GM12872 (cell line): ENCODE results near the gene SLC16A1.

Experiments used
- CTCF ChIP-seq: IDR thresholded peaks from 3 replicates; pipeline ENCODE4 v1.5.1; 2011; ENCODE audit warnings: low read depth, mild to moderate bottlenecking, low read length, moderate library complexity; ENCODE audit not compliant: insufficient read depth

SLC16A1 gene

DNA sequence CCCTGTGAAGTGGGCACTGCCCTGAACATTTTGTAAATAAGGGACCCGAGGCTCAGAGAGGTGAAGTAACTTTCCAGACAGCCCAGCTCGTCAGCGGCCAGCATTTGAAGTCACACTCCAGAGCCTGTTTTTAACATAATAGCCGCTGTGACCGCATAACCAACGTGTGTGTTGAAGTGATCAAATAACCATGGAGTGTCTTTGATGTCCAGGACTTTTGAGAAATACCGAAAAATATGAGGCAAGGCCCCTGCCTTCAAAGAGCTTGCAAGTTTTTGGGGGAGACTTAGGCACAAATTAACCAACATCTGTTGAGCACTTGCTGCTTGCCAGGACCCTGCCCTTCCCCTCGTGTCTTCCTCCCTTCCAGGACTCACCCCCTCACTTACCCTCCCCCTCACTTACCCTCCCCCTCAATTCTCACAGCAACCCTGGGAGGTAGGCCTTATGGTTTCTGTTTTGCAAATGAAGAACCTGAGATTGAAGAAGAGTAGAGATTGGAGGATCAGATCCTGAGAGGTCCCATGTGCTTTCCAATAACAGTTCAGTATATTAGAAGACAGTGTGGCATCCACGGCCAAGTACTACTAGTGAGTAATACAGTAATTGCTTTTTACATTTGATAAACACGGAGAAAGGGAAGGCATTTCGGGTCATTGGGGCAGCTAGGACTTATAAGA lies 1.3 kb upstream of the SLC16A1 start:
- no peak for TF ChIP-seq CTCF

DNA sequence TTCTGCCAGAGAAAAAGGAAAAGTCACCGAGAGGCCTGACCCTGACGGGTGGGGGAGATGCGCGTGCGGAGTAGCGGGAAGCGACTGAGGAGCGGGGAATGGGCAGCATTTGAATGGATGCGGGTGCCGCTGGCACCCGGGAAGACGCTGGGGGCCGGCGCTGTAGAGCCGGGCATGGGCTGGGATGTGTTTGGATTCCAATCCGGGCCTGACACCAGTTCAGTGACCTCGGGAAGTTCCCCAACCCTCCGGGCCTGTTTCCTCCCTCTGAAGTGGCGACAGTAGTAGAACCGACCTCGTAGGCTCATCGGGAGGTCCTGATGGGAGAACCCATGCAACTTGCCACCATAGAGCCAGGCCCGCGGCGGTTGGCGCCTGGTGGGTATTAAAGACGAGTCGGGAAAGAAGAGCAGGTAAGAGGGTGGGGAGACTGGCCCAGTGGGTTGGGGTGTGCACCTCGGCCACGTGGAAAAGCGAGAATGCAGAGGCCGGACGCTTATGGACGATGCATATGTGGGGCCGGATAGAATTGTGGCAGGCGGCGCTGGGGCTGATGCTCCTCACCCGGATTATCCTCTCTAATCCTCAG lies 642 bp upstream of the SLC16A1 start:
- no peak for TF ChIP-seq CTCF

- no peak for TF ChIP-seq CTCF
Observed at GRCh38 chr1:112954945-112955772, 837 bp downstream of the SLC16A1 start.

DNA sequence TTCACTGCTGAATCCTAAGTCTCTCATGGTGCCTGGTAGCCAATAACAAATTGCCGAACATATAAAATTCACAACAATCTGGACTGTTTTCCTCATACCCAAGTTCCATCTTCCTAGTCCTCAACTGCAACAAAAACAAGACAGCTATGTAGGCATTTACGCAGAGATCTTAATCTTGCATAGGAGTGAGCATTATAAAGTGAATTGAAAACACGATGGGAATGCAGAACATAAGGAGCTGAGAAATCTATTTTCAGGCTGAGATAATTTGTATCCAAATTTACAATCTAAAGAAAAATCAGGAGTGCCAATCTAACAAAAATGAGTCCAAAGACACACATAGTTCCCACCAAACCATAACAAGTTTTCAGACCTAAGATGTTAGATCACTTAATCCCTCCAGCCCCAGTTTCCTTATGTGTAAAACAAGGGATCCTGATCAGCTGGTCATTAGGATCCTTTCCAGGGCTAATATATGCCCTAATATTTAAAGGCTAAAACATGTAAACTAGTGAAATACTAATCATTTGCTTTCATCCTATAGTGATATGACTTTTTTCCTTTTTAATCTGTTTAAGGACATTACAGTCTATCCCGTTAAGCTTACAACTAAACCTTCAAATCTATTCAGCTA lies 1.9 kb downstream of the SLC16A1 start:
- TF ChIP-seq CTCF, result no peak

GRCh38 chr1:112950426-112950825 lies 5.6 kb downstream of the SLC16A1 start:
- no peak for TF ChIP-seq CTCF

DNA sequence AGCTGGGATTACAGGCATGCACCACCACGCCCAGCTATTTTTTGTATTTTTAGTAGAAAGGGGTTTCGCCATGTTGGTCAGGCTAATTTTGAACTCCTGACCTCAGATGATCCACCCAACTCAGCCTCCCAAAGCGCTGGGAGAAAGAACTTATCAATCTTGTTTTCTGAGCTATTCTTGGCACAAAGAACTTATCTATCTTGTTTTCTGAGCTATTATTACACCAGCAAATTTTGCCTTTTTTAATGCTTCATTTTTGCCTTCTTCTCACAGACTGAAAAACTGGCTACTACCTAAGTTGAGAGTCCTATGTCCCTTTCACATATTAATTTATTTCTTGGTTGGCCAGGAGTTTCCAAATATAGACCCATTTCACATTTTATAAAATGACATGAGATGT lies 9.3 kb downstream of the SLC16A1 start:
- no peak for TF ChIP-seq CTCF

GRCh38 chr1:112939810-112940209 lies 16.2 kb downstream of the SLC16A1 start:
- TF ChIP-seq CTCF, result no peak
